GM12801 (cell line): Measurements from ENCODE around the gene PHF12.

Experiments used
- TF ChIP-seq, protein P1 (sequence below): IDR thresholded peaks from one replicate; pipeline ENCODE4 v1.5.1; 2011; ENCODE audit warnings: control low read depth; ENCODE audit not compliant: insufficient read length; ENCODE audit errors: extremely low read depth

PHF12 gene

DNA sequence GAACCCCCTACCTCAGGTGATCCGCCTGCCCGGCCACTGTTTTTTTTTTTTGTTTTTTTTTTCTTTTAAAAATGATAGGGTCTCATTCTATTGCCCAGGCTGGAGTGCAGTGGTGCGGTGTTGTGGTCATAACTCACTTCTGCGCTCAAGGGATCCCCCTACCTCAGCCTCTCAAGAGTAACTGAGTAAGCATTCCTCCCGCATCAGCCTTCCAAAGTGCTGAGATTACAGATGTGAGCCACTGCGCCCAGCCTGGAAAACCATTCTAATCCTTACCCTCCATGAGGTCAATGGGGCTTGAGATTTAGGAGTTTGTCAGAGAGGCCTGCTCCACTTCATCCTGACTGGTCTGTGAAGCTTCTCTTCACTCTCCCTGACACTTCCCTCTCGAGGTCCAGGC is 84.0 kb downstream of the PHF12 start:
- TF ChIP-seq, protein P1, sequence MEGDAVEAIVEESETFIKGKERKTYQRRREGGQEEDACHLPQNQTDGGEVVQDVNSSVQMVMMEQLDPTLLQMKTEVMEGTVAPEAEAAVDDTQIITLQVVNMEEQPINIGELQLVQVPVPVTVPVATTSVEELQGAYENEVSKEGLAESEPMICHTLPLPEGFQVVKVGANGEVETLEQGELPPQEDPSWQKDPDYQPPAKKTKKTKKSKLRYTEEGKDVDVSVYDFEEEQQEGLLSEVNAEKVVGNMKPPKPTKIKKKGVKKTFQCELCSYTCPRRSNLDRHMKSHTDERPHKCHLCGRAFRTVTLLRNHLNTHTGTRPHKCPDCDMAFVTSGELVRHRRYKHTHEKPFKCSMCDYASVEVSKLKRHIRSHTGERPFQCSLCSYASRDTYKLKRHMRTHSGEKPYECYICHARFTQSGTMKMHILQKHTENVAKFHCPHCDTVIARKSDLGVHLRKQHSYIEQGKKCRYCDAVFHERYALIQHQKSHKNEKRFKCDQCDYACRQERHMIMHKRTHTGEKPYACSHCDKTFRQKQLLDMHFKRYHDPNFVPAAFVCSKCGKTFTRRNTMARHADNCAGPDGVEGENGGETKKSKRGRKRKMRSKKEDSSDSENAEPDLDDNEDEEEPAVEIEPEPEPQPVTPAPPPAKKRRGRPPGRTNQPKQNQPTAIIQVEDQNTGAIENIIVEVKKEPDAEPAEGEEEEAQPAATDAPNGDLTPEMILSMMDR: no peak

DNA sequence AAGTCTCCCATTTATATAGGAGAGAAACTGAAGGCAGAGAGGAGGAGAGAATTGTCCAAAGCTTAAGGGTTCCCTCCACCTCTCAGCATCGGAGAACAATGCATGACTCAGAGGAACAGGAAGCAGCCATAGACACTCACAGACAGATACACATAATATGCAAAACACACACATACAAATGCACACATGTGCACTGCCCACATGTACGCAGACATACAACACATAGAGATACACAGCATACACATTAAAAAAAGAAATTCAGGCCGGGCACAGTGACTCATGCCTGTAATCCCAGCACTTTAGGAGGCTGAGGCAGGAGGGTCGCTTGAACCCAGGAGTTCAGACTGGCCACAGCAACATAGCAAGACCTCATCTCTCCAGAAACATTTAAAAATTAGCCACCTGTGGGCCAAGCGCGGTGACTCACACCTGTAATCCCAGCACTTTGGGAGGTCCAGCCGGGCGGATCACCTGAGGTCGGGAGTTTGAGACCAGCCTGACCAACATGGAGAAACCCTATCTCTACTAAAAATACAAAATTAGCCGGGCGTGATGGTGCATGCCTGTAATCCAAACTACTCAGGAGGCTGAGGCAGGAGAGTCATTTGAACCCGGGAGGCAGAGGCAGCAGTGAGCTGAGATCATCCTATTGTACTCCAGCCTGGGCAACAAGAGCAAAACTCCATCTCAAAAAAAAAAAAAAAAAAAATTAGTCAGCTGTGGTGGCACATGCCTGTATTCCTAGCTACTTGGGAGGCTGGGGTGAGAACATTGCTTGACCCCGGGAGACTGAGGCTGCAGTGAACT is 85.2 kb downstream of the PHF12 start:
- TF ChIP-seq, protein P1: no peak

DNA sequence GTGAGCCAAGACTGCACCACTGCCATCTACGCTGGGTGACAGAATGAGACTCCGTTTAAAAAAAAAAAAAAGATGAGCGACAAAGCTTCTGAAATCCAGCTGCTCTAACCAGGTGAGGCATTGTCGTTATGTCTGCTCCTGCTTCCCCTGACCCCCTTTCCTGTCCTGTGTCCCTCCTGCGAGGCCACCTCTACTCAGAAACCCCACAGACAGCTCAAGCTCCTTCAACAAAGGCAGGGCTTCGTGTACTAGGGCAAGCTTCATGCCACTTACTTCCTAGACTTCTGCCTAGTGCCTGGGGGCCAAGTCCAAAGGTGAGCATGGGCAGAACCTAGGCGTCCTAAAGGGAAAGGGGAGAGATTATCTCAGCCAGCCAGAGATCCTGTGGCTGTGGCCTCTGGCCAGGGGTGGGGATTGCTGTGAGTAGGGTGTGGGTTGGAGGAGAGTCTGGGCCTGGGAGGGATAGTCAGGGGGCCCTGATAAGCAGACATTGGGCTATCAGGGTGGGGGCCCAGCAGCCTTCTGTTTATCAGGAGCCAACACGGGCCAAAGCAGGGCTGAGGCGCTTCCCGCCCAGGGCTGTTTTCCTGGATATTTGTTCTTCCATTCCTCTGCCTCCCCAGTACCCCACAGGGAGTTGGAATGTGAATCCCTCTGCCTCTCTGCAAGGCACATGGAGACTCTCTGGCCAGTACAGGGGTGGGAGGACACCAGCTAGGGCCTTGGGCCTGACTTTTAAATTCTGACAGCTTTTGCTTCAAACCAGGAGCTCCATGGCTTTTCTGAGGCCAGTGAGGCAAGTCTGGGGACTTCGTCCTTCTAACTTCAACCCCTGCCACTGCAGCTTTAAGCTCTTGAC is 86.1 kb downstream of the PHF12 start:
- TF ChIP-seq, protein P1: no peak

DNA sequence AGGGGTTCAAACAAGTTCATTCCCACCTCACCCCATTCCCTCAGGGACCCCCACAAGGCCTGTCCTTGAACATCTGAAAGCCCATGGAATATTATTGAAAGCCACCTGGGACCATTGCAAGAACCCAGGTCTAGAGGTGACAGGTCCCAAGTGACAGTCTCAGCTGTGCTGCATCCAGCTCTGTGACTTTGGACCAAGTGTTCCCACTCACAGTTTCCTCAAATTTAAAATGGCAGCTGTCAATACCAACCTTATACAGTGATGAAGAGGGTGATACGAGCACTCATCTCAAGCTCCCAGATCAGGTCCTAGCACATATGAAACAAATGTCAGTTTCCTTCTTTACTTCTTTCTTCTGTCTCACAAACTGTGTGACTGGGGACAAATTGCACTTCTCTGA is 87.4 kb downstream of the PHF12 start:
- TF ChIP-seq, protein P1: no peak

DNA sequence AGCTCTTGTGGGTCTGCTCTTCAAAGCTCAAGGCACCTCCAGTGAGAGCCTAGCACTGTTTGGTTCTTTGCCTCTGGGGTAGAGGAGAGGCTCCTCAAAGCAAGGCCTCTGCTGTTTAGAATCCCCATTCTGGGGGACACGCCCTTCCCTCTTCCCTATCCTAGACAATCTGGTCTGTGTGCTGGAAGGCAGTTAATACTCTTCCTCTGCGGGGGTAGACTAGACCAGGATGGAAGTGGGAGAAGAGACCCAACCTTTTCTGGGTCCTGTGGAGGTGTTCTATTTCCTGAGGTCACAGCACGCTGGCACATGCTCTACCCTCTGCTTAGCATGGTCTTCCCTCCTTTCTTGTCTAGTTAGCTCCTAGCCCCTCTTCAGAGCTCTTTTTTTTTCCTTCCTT is 88.8 kb downstream of the PHF12 start:
- TF ChIP-seq, protein P1: no peak

DNA sequence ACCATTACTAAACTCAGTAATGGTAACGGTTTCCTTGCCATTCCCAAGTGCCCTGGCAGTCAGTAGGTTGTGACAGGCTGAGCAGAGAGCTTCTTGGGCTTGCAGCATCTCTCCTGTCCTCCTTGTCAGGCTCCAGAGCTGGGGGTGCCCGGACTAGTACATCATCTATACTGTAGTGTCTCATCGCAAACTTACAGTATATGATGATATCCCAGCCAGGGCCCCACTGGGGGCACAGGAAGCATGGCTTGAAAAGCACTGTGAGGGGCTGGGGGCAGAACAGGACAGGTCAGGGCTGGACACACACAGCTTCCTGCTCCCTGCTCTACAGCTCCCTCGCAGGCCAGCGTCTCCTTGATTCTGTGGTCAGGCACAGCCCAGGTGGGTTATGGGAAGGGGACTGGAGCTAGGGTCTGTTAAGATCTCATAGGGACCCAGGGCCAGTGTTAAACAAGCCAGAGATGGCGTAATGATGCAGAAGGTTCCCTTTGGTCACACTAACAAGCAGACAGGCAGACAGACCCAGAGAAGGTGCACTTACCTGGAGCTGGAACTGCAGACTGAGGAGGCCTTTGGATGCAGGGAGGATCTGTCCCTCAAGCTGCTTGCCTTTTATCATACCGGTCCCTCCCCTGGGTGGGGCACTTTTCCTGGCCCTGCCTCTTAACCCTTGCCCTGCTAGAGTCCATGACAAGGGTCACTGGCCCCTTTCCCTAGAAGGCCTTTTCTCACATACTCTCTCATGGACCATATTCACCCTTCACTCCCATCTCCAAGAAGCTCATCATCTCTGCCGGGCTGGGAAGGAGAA is 89.7 kb downstream of the PHF12 start:
- TF ChIP-seq, protein P1: no peak

DNA sequence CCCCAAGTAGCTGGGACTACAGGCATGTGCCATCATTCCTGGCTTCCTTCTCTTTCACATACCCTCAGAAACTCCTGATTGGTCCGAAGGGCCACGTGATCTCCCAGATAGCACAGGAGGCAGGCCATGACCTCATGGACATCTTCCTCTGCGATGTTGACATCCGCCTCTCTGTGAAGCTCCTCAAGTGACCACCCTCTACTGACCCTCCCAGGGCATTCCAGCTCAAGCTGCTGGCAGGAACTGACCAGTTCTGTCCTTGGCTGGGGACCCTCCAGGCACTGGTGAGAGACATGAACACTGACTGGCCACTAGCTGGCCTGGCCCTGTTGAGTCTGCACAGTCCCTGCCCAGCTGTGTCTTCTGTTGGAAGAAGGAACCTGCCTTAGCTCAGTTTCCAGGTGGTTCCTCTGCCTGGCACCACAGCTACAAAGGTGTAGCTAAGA is 90.9 kb downstream of the PHF12 start:
- TF ChIP-seq, protein P1: no peak
